ENCODE measurements around the gene CFAP91. TPM values are rescaled to one million over a fixed set of nuclear protein-coding genes. Genes with fewer than 3 reads are reported as not detected.

CFAP91 gene
- total RNA-seq, 4 donors from 2014 or later = 0.91 to 5.1 (median 1.7) TPM

GRCh38 chr3:119723022-119723421 is 20.2 kb downstream of the CFAP91 start:
- 59 to 60% methylated on average over 2 of the region's 2 CpGs for WGBS, 2 donors
- intact Hi-C loops (cut with DNase I; ENCODE audit: low total_unique reads) = no loop called here
- no peak overlapping the region for H3K4me3 ChIP-seq (ENCODE audit: low read depth, poor library complexity, severe bottlenecking)
- DNase-seq (ENCODE audit: low spot score in 2 of 2) = no peak
- TF ChIP-seq CTCF (IDR thresholded peaks at IDR 0.05) (no peak), POLR2A (IDR thresholded peaks at IDR 0.05) (no peak)

- intact Hi-C loops (cut with DNase I; ENCODE audit: low total_unique reads) = no loop called here
- H3K4me3 ChIP-seq (ENCODE audit: low read depth, poor library complexity, severe bottlenecking) = no peak overlapping the region
- TF ChIP-seq POLR2A (IDR thresholded peaks at IDR 0.05) = no peak
- no peak for TF ChIP-seq CTCF (IDR thresholded peaks at IDR 0.05)
- 81 to 95% methylated on average over 2 of the region's 2 CpGs for WGBS, 2 donors
- DNase-seq (ENCODE audit: low spot score in 2 of 2) = no peak
Observed at GRCh38 chr3:119726909-119727308, 24.1 kb downstream of the CFAP91 start.

GRCh38 chr3:119729996-119730395 is 27.2 kb downstream of the CFAP91 start:
- DNase-seq (ENCODE audit: low spot score in 2 of 2) = no peak
- 95 to 98% methylated on average over 6 of the region's 6 CpGs for WGBS, 2 donors
- intact Hi-C loops (cut with DNase I; ENCODE audit: low total_unique reads) = no loop called here
- TF ChIP-seq POLR2A (IDR thresholded peaks at IDR 0.05) (no peak), CTCF (IDR thresholded peaks at IDR 0.05) (no peak)
- no peak overlapping the region for H3K4me3 ChIP-seq (ENCODE audit: low read depth, poor library complexity, severe bottlenecking)

- no peak for DNase-seq (ENCODE audit: low spot score in 2 of 2)
- H3K4me3 ChIP-seq (ENCODE audit: low read depth, poor library complexity, severe bottlenecking) = no peak overlapping the region
- no peak for TF ChIP-seq CTCF (IDR thresholded peaks at IDR 0.05)
- no peak for TF ChIP-seq POLR2A (IDR thresholded peaks at IDR 0.05)
- intact Hi-C loops (cut with DNase I; ENCODE audit: low total_unique reads) = no loop called here
- WGBS, 2 donors = 70 to 74% methylated on average over 8 of the region's 8 CpGs
Observed at GRCh38 chr3:119731560-119732343, 28.9 kb downstream of the CFAP91 start.

- intact Hi-C loops (cut with DNase I; ENCODE audit: low total_unique reads) = no loop called here
- no peak overlapping the region for H3K4me3 ChIP-seq (ENCODE audit: low read depth, poor library complexity, severe bottlenecking)
- DNase-seq (ENCODE audit: low spot score in 2 of 2) = no peak
- WGBS, 2 donors = 93 to 94% methylated on average over 5 of the region's 5 CpGs
- no peak for TF ChIP-seq POLR2A (IDR thresholded peaks at IDR 0.05)
- no peak for TF ChIP-seq CTCF (IDR thresholded peaks at IDR 0.05)
Observed at GRCh38 chr3:119733812-119734211, 31.0 kb downstream of the CFAP91 start.

- TF ChIP-seq POLR2A (IDR thresholded peaks at IDR 0.05) (no peak), CTCF (IDR thresholded peaks at IDR 0.05) (no peak)
- no peak overlapping the region for H3K4me3 ChIP-seq (ENCODE audit: low read depth, poor library complexity, severe bottlenecking)
- DNase-seq (ENCODE audit: low spot score in 2 of 2) = no peak
- intact Hi-C loops (cut with DNase I; ENCODE audit: low total_unique reads) = no loop called here
Observed at GRCh38 chr3:119738741-119739140, 35.9 kb downstream of the CFAP91 start.
